Lung microvascular endothelial cell (primary cell): Measurements from ENCODE around the gene PTPRG. TPM values are rescaled to one million over a fixed set of nuclear protein-coding genes. Genes with fewer than 3 reads are reported as not detected.
A peak's percentile ranks its signal among the peaks of the same experiment; 100 is the strongest.

Experiments used
- DNase-seq, 2 donors: peaks; one replicate each; pipeline versions ENCODE4 v3.0.0 to v3.0.0-alpha.2; 2010; ENCODE audit warnings: low read depth in 2 of 2
- total RNA-seq: library from RNA; depleted of rRNA; stranded (reverse); fragments of >200 nt; gene quantifications from 2 replicates; pipeline ENCODE4 v1.2.1, GENCODE V29; 2014

Gene PTPRG
- total RNA-seq, 1 donor from 2014 or later = 5.8 TPM

- DNase-seq = no peak
Observed at GRCh38 chr3:61855211-61855610, 293.8 kb downstream of the PTPRG start.

- peak in 1 of 2 donors; percentile 13 for DNase-seq
Observed at GRCh38 chr3:61857297-61857696, 295.9 kb downstream of the PTPRG start.

- peak; percentile 47 to 63 for DNase-seq
Observed at GRCh38 chr3:61858054-61858453, 296.7 kb downstream of the PTPRG start.

- DNase-seq = no peak
Observed at GRCh38 chr3:61861410-61861809, 300.0 kb downstream of the PTPRG start.

DNA sequence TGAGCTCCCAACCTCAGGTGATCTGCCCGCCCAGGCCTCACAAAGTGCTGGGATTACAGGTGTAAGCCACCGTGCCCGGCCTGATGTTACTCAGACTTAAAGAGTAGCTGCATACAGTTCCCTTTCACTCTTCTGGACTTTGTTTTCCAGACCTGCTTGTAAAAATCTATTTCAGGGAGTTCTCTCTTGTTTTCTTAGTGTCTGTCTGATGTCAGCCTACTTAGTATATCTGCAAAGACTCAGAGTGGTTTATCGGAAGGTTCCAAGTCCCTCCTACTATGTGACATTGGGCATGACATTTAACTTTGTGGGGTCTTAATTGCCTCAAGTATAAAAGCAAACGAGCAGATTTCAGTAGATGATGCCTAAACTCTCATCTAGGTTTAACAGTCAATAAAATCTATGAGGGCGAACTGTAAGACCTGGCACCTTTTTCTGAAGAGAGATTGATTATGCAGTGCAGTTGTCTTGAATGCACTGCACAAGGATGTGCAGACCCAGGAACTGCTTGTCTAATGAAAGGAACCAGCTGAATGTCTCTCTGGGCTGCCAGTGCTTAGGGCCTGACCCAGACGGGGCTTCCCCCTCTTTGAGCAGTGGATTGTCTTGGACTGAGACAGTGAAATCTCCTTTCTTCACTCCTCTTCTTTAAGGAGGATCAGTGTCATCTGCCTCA is 301.4 kb downstream of the PTPRG start:
- no peak for DNase-seq

- no peak for DNase-seq
Observed at GRCh38 chr3:61863579-61863978, 302.2 kb downstream of the PTPRG start.

DNA sequence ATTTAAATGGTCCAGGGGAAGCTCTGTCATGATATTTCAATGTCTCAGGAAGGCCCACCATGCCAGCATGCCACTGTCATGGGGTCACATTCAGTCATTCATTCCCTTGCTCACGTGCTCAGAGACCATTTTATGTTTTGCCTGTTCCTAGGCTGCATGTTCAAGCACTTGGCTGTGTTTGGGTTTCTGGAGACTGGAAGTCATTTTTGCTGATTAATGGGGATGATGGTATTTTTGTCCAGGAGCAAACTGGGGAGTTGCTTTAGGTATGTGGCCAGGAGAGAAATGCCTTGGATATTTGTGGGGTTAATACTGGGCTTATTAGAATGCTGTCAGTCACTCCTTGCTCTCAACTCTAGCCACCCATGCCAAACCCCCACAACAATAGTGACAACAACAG is 303.5 kb downstream of the PTPRG start:
- DNase-seq = no peak

- DNase-seq = no peak
Observed at GRCh38 chr3:61865466-61866152, 304.2 kb downstream of the PTPRG start.

DNA sequence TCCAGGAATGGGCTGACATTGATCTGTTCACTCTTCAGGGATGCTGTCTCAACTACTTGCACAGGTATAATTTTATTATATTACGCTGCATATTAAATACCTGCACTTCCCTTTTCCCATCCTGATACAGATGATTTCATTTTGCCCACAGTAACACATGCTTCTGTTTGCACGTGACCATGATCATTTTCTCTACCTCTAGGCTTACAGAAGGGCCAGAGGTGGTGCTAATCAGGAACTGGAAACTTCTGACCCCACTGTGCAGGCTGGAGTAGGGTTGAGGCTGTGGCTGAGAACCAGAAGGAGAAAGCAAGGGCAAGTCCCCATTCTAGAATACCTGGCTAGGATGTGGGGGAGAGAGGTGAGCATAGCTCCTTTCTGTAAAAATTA is 304.8 kb downstream of the PTPRG start:
- no peak for DNase-seq

DNA sequence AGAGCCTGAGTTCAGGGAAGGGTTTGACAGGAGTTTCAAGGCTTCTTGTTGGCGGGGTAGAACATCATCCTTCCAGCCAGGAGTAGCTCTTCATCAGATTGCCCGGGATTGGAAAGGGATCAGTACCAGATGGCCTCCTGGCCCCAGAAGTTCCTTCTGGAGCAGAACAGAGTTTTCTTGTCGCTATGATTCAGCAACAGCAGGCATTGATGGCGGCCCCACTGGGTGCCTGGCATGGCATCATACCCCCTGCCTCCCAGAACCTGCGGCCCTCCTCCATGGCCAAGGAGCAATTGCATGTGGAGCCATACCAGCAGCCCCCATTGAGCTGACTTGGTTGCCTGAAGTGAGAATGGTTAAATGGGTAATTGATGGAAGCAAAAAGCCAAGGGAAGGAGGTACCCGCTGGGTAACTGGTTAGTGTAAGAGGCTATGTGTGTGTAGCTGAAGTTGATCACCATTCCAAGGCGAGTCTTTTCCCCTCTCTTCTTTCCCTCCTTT is 305.6 kb downstream of the PTPRG start:
- DNase-seq = no peak

GRCh38 chr3:61868499-61868898 is 307.1 kb downstream of the PTPRG start:
- no peak for DNase-seq

- no peak for DNase-seq
Observed at GRCh38 chr3:61869371-61869770, 308.0 kb downstream of the PTPRG start.

- DNase-seq = no peak
Observed at GRCh38 chr3:61871644-61872043, 310.3 kb downstream of the PTPRG start.

- no peak for DNase-seq
Observed at GRCh38 chr3:61872077-61872706, 310.8 kb downstream of the PTPRG start.

- DNase-seq = peak in 1 of 2 donors; percentile 41
Observed at GRCh38 chr3:61875046-61875844, 313.9 kb downstream of the PTPRG start.

GRCh38 chr3:61875976-61876671 is 314.8 kb downstream of the PTPRG start:
- DNase-seq = no peak

DNA sequence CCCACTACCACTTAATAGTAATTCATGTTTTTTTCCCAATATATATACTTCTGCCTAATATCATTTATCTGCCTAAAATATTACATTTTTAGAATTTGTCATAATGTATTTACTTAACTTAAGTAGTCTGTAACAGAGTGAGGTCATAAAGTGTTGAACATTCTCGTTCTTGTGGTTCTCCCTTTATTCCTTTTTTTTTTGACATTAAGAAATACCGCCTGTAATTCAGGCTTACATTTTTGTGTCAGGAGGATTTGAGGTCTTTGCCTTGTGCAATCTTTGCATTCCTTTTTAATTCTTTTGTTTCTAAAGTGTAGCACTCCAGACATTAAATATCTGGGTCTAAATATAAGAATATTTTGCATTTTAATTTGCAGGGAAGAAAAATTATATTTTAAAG is 315.4 kb downstream of the PTPRG start:
- no peak for DNase-seq

GRCh38 chr3:61877359-61878138 is 316.2 kb downstream of the PTPRG start:
- no peak for DNase-seq

GRCh38 chr3:61882253-61882652 is 320.9 kb downstream of the PTPRG start:
- peak in 1 of 2 donors; percentile 20 for DNase-seq

DNA sequence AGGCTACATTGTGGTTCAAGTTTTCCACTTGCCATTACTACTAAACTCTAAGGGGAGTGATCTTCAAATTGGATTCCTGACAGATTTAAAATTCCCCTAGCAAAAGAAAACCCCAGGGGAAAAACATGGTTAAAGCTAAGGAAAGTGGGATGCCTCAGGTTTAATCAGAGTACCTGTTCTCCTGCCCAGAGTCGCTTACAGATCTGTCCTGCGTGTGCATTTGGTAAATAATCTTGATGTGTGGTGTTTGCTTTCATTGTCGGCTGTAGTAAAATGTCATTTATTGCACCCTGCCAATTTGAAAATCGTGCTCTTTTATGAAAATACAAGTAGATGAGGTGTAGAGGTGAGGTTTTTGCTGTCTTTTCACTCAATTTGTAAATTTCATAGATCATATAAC is 323.4 kb downstream of the PTPRG start:
- DNase-seq = no peak
